OCI-LY7 (cell line): ENCODE data around the gene NREP. TPM values are rescaled to one million over a fixed set of nuclear protein-coding genes. Genes with fewer than 3 reads are reported as not detected.

Source experiments
- BruUV-seq: library from RNA; stranded (reverse); fragments of 400-500 nt; replicated peaks from 2 replicates; lab custom pipeline; 2021; lab: Mats Ljungman, UMichigan
- CTCF ChIA-PET: fragments of 300-600 bp; sonication (Branson Sonifier 250); formaldehyde crosslinking; loops from one replicate; lab custom pipeline; 2022; ENCODE audit warnings: antibody characterized with exemption; ENCODE audit not compliant: unreplicated experiment; lab: Charles Lee
- POLR2A ChIA-PET: fragments of 300-600 bp; sonication (Branson Sonifier 250); formaldehyde crosslinking; loops from one replicate; lab custom pipeline; 2022; ENCODE audit warnings: antibody characterized with exemption; lab: Charles Lee
- DNase-seq: peaks from one replicate; pipeline ENCODE4 v3.0.0-alpha.2; 2015; ENCODE audit warnings: low spot score
- H2AFZ ChIP-seq: fragments of 200-600 bp; sonication (generic), shearing (Covaris generic); 2 replicates; pipeline ENCODE4 v1.6.1; 2014; ENCODE audit warnings: mild to moderate bottlenecking, antibody characterized with exemption, low read length, moderate library complexity
- H3K27ac ChIP-seq: fragments of 200-600 bp; sonication (generic); 2 replicates; pipeline ENCODE4 v1.5.1; 2014; ENCODE audit warnings: mixed run types, low read depth, mild to moderate bottlenecking, moderate library complexity, low read length, inconsistent platforms; ENCODE audit not compliant: poor library complexity, severe bottlenecking
- H3K36me3 ChIP-seq: fragments of 200-600 bp; sonication (generic); 2 replicates; pipeline ENCODE4 v1.6.1; 2014; ENCODE audit warnings: mild to moderate bottlenecking, antibody characterized with exemption, low read length, moderate library complexity, mixed read lengths; ENCODE audit not compliant: insufficient read depth
- H3K4me1 ChIP-seq: fragments of 200-600 bp; sonication (generic); 2 replicates; pipeline ENCODE4 v1.5.1; 2014; ENCODE audit warnings: mild to moderate bottlenecking, low read length; ENCODE audit not compliant: insufficient read depth, poor library complexity, severe bottlenecking
- H3K4me2 ChIP-seq: fragments of 200-600 bp; sonication (generic); 2 replicates; pipeline ENCODE4 v1.6.1; 2014; ENCODE audit warnings: mild to moderate bottlenecking, low read length
- H3K4me3 ChIP-seq: fragments of 200-600 bp; sonication (generic); 2 replicates; pipeline ENCODE4 v1.5.1; 2014; ENCODE audit warnings: mild to moderate bottlenecking, low read depth, low read length; ENCODE audit not compliant: poor library complexity, severe bottlenecking
- H3K79me2 ChIP-seq: fragments of 200-600 bp; sonication (generic); 2 replicates; pipeline ENCODE4 v1.6.1; 2016; ENCODE audit warnings: low read depth, mild to moderate bottlenecking, low read length, moderate library complexity, mixed read lengths; ENCODE audit not compliant: insufficient read depth
- H3K9me2 ChIP-seq: fragments of 200-600 bp; sonication (generic); 2 replicates; pipeline ENCODE4 v1.6.1; 2016; ENCODE audit warnings: mild to moderate bottlenecking, low read length, mixed read lengths; ENCODE audit not compliant: insufficient read depth
- H3K9me3 ChIP-seq: fragments of 200-600 bp; sonication (generic); 2 replicates; pipeline ENCODE4 v1.6.1; 2014; ENCODE audit warnings: mild to moderate bottlenecking, mixed run types, low read length, mixed read lengths
- H4K20me1 ChIP-seq: fragments of 200-600 bp; sonication (generic); 2 replicates; pipeline ENCODE4 v1.6.1; 2014; ENCODE audit warnings: mild to moderate bottlenecking, antibody characterized with exemption, low read length, moderate library complexity, mixed read lengths; ENCODE audit not compliant: insufficient read depth
- CTCF ChIP-seq: fragments of 200-600 bp; sonication (generic); conservative IDR thresholded peaks from 2 replicates; pipeline ENCODE4 v1.5.1; 2014; ENCODE audit warnings: mild to moderate bottlenecking, antibody characterized with exemption, low read length, moderate library complexity, mixed read lengths
- EZH2phosphoT487 ChIP-seq: fragments of 200-600 bp; sonication (generic); IDR thresholded peaks from 2 replicates; pipeline ENCODE4 v1.6.1; 2018; ENCODE audit warnings: low read depth, borderline replicate concordance, mild to moderate bottlenecking, mixed run types, antibody characterized with exemption, low read length, moderate library complexity, mixed read lengths
- intact Hi-C: fragments of 100-400 bp; cut with micrococcal nuclease; formaldehyde crosslinking; loops from one replicate; pipeline ENCODE4 v1.10.0; 2022; ENCODE audit not compliant: unreplicated experiment
- total RNA-seq, 2 experiments: library from RNA; depleted of rRNA in 1 of 2; stranded (reverse); fragments of >200 nt in 1 of 2; shearing (Covaris generic) in 1 of 2; gene quantifications; 2 replicates each; pipeline ENCODE4 v1.2.3, GENCODE V29; 2014 to 2022

The NREP gene
- total RNA-seq, 2 experiments from 2014 or later, result 40.0 to 100 TPM

- Histone ChIP-seq H3K4me1 (peaks cover 12% of the 10 kb centered on the region), H3K9me3 (no peaks in the 10 kb centered on the region), H3K4me3 (no peak overlapping the region), H3K27ac (no peak overlapping the region), H3K79me2 (no peaks in the 10 kb centered on the region), H2AFZ (no peak overlapping the region), H3K36me3 (no peaks in the 10 kb centered on the region), H4K20me1 (no peaks in the 10 kb centered on the region), H3K4me2 (no peak overlapping the region), H3K9me2 (no peaks in the 10 kb centered on the region)
- no peak for DNase-seq
- intact Hi-C loops, result loop anchor here (10.0 kb wide), 1 partner anchor 208 kb away; no protein-coding TSS in a partner anchor
- POLR2A ChIA-PET, result no interaction called here
- BruUV-seq, result no TSS peak
- CTCF ChIA-PET, result no interaction called here
- no peak for TF ChIP-seq EZH2phosphoT487
- no peak for TF ChIP-seq CTCF
Measured at GRCh38 chr5:111762895-111763294, 5.9 kb upstream of the NREP start.

DNA sequence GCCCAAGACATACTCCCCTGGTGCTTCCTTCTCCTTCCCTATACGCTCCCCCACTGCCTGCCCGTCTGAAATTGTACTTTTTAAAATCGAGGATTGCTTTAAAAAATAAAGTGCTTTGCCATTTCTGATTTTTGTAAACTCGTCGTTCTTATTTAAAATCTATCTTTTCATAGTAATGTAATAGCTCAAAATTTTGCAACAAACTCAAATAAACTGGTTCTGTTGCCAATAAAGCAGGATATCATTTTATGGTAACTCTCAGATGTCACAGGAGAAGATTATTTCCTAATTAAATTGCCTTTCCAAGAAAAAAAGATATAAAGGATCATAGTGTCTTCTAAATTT is 1.3 kb upstream of the NREP start:
- H3K4me3 ChIP-seq, result peak overlapping the region; percentile 79
- TF ChIP-seq EZH2phosphoT487 (no peak), CTCF (no peak)
- no peaks in the 10 kb centered on the region for H4K20me1 ChIP-seq
- H2AFZ ChIP-seq, result peak overlapping the region; percentile 43
- peak overlapping the region; percentile 88 for H3K4me2 ChIP-seq
- H3K9me3 ChIP-seq, result 0 out of 2 replicates have a peak, but pooled peaks cover 5% of the 10 kb centered on the region
- BruUV-seq, result no TSS peak
- H3K79me2 ChIP-seq, result peaks cover 18% of the 10 kb centered on the region; the same call in 1 of the 2 replicates
- intact Hi-C loops, result loop anchor here (10.0 kb wide), 1 partner anchor 243 kb away; the partner anchor contains the start of gene STARD4
- H3K4me1 ChIP-seq, result peaks cover 36% of the 10 kb centered on the region
- POLR2A ChIA-PET, result interaction anchor here (0.6 to 2.3 kb wide), 9 partner anchors 13 to 1218 kb away, joined by 3 to 13 read pairs (median 4); partner anchors contain the start of gene DCP2
- H3K27ac ChIP-seq, result peak overlapping the region; percentile 88
- CTCF ChIA-PET, result interaction anchor here (0.8 kb wide), 1 partner anchor 227 kb away, joined by 3 read pairs; no protein-coding TSS in a partner anchor
- H3K9me2 ChIP-seq, result no peaks in the 10 kb centered on the region
- peaks cover 9% of the 10 kb centered on the region for H3K36me3 ChIP-seq
- no peak for DNase-seq
